Measurements from ENCODE around the gene TLE4.

Gene TLE4

GRCh38 chr9:79695531-79696175 lies 123.9 kb downstream of the TLE4 start:
- Histone ChIP-seq H3K27ac (ENCODE audit: low read depth, low read length) (no peak overlapping the region), H3K4me1 (ENCODE audit: control insufficient read depth, insufficient read depth, low read length) (no peaks in the 10 kb centered on the region), H3K4me3 (ENCODE audit: low read length) (no peak overlapping the region), H3K36me3 (ENCODE audit: control insufficient read depth, insufficient read depth, low read length) (no peaks in the 10 kb centered on the region), H3K27me3 (ENCODE audit: control insufficient read depth, insufficient read depth, low read length) (no peaks in the 10 kb centered on the region), H3K9ac (ENCODE audit: low read length) (no peak overlapping the region)

- no peak overlapping the region for H3K4me3 ChIP-seq (ENCODE audit: low read length)
- H3K27ac ChIP-seq (ENCODE audit: low read depth, low read length), result no peak overlapping the region
- no peaks in the 10 kb centered on the region for H3K36me3 ChIP-seq (ENCODE audit: control insufficient read depth, insufficient read depth, low read length)
- no peaks in the 10 kb centered on the region for H3K27me3 ChIP-seq (ENCODE audit: control insufficient read depth, insufficient read depth, low read length)
- H3K9ac ChIP-seq (ENCODE audit: low read length), result no peak overlapping the region
- H3K4me1 ChIP-seq (ENCODE audit: control insufficient read depth, insufficient read depth, low read length), result no peaks in the 10 kb centered on the region
Observed at GRCh38 chr9:79698967-79699366, 127.2 kb downstream of the TLE4 start.

- H3K27me3 ChIP-seq (ENCODE audit: control insufficient read depth, insufficient read depth, low read length), result no peaks in the 10 kb centered on the region
- no peak overlapping the region for H3K27ac ChIP-seq (ENCODE audit: low read depth, low read length)
- H3K4me3 ChIP-seq (ENCODE audit: low read length), result no peak overlapping the region
Observed at GRCh38 chr9:79699479-79699878, 127.7 kb downstream of the TLE4 start.

GRCh38 chr9:79700607-79701360 lies 129.0 kb downstream of the TLE4 start:
- no peak overlapping the region for H3K4me3 ChIP-seq (ENCODE audit: low read length)
- H3K36me3 ChIP-seq (ENCODE audit: control insufficient read depth, insufficient read depth, low read length), result no peaks in the 10 kb centered on the region
- H3K27me3 ChIP-seq (ENCODE audit: control insufficient read depth, insufficient read depth, low read length), result no peaks in the 10 kb centered on the region
- H3K27ac ChIP-seq (ENCODE audit: low read depth, low read length), result no peak overlapping the region
- H3K9ac ChIP-seq (ENCODE audit: low read length), result no peak overlapping the region
- no peaks in the 10 kb centered on the region for H3K4me1 ChIP-seq (ENCODE audit: control insufficient read depth, insufficient read depth, low read length)

More at GRCh38 chr9:79699479-79699878, 127.7 kb downstream of the TLE4 start:
- no peaks in the 10 kb centered on the region for H3K4me1 ChIP-seq (ENCODE audit: control insufficient read depth, insufficient read depth, low read length)
- H3K36me3 ChIP-seq (ENCODE audit: control insufficient read depth, insufficient read depth, low read length), result no peaks in the 10 kb centered on the region
- H3K9ac ChIP-seq (ENCODE audit: low read length), result no peak overlapping the region

- H3K4me1 ChIP-seq (ENCODE audit: control insufficient read depth, insufficient read depth, low read length), result no peaks in the 10 kb centered on the region
- no peak overlapping the region for H3K9ac ChIP-seq (ENCODE audit: low read length)
- no peaks in the 10 kb centered on the region for H3K36me3 ChIP-seq (ENCODE audit: control insufficient read depth, insufficient read depth, low read length)
- H3K27me3 ChIP-seq (ENCODE audit: control insufficient read depth, insufficient read depth, low read length), result no peaks in the 10 kb centered on the region
- H3K4me3 ChIP-seq (ENCODE audit: low read length), result no peak overlapping the region
- H3K27ac ChIP-seq (ENCODE audit: low read depth, low read length), result no peak overlapping the region
Observed at GRCh38 chr9:79701651-79702050, 129.9 kb downstream of the TLE4 start.

- peaks cover 6% of the 10 kb centered on the region for H3K36me3 ChIP-seq (ENCODE audit: control insufficient read depth, insufficient read depth, low read length)
- no peaks in the 10 kb centered on the region for H3K4me1 ChIP-seq (ENCODE audit: control insufficient read depth, insufficient read depth, low read length)
- H3K27ac ChIP-seq (ENCODE audit: low read depth, low read length), result no peak overlapping the region
- no peak overlapping the region for H3K4me3 ChIP-seq (ENCODE audit: low read length)
- no peaks in the 10 kb centered on the region for H3K27me3 ChIP-seq (ENCODE audit: control insufficient read depth, insufficient read depth, low read length)
- H3K9ac ChIP-seq (ENCODE audit: low read length), result no peak overlapping the region
Observed at GRCh38 chr9:79705704-79706103, 133.9 kb downstream of the TLE4 start.

GRCh38 chr9:79706512-79706911 lies 134.7 kb downstream of the TLE4 start:
- Histone ChIP-seq H3K4me1 (ENCODE audit: control insufficient read depth, insufficient read depth, low read length) (no peaks in the 10 kb centered on the region), H3K36me3 (ENCODE audit: control insufficient read depth, insufficient read depth, low read length) (peaks cover 6% of the 10 kb centered on the region), H3K4me3 (ENCODE audit: low read length) (no peak overlapping the region), H3K27ac (ENCODE audit: low read depth, low read length) (no peak overlapping the region), H3K27me3 (ENCODE audit: control insufficient read depth, insufficient read depth, low read length) (no peaks in the 10 kb centered on the region), H3K9ac (ENCODE audit: low read length) (no peak overlapping the region)

GRCh38 chr9:79707589-79707988 lies 135.8 kb downstream of the TLE4 start:
- no peak overlapping the region for H3K27ac ChIP-seq (ENCODE audit: low read depth, low read length)
- no peaks in the 10 kb centered on the region for H3K27me3 ChIP-seq (ENCODE audit: control insufficient read depth, insufficient read depth, low read length)
- no peak overlapping the region for H3K9ac ChIP-seq (ENCODE audit: low read length)
- no peak overlapping the region for H3K4me3 ChIP-seq (ENCODE audit: low read length)
- H3K4me1 ChIP-seq (ENCODE audit: control insufficient read depth, insufficient read depth, low read length), result no peaks in the 10 kb centered on the region
- peaks cover 6% of the 10 kb centered on the region for H3K36me3 ChIP-seq (ENCODE audit: control insufficient read depth, insufficient read depth, low read length)

- H3K27me3 ChIP-seq (ENCODE audit: control insufficient read depth, insufficient read depth, low read length), result no peaks in the 10 kb centered on the region
- H3K4me1 ChIP-seq (ENCODE audit: control insufficient read depth, insufficient read depth, low read length), result no peaks in the 10 kb centered on the region
- peaks cover 6% of the 10 kb centered on the region for H3K36me3 ChIP-seq (ENCODE audit: control insufficient read depth, insufficient read depth, low read length)
- no peak overlapping the region for H3K9ac ChIP-seq (ENCODE audit: low read length)
- H3K27ac ChIP-seq (ENCODE audit: low read depth, low read length), result no peak overlapping the region
- no peak overlapping the region for H3K4me3 ChIP-seq (ENCODE audit: low read length)
Observed at GRCh38 chr9:79708541-79708940, 136.8 kb downstream of the TLE4 start.

GRCh38 chr9:79709743-79710674 lies 138.2 kb downstream of the TLE4 start:
- no peak overlapping the region for H3K27ac ChIP-seq (ENCODE audit: low read depth, low read length)
- H3K4me1 ChIP-seq (ENCODE audit: control insufficient read depth, insufficient read depth, low read length), result no peaks in the 10 kb centered on the region
- H3K4me3 ChIP-seq (ENCODE audit: low read length), result no peak overlapping the region
- H3K9ac ChIP-seq (ENCODE audit: low read length), result no peak overlapping the region
- H3K36me3 ChIP-seq (ENCODE audit: control insufficient read depth, insufficient read depth, low read length), result peaks cover 6% of the 10 kb centered on the region
- H3K27me3 ChIP-seq (ENCODE audit: control insufficient read depth, insufficient read depth, low read length), result no peaks in the 10 kb centered on the region

- H3K36me3 ChIP-seq (ENCODE audit: control insufficient read depth, insufficient read depth, low read length), result peaks cover 8% of the 10 kb centered on the region
- H3K27me3 ChIP-seq (ENCODE audit: control insufficient read depth, insufficient read depth, low read length), result no peaks in the 10 kb centered on the region
- no peak overlapping the region for H3K4me3 ChIP-seq (ENCODE audit: low read length)
Observed at GRCh38 chr9:79711874-79712273, 140.1 kb downstream of the TLE4 start.

GRCh38 chr9:79719021-79719420 lies 147.3 kb downstream of the TLE4 start:
- H3K36me3 ChIP-seq (ENCODE audit: control insufficient read depth, insufficient read depth, low read length), result peaks cover 2% of the 10 kb centered on the region
- H3K27me3 ChIP-seq (ENCODE audit: control insufficient read depth, insufficient read depth, low read length), result no peaks in the 10 kb centered on the region
- H3K27ac ChIP-seq (ENCODE audit: low read depth, low read length), result no peak overlapping the region
- no peak overlapping the region for H3K9ac ChIP-seq (ENCODE audit: low read length)
- no peak overlapping the region for H3K4me3 ChIP-seq (ENCODE audit: low read length)
- H3K4me1 ChIP-seq (ENCODE audit: control insufficient read depth, insufficient read depth, low read length), result no peaks in the 10 kb centered on the region

More at GRCh38 chr9:79711874-79712273, 140.1 kb downstream of the TLE4 start:
- H3K9ac ChIP-seq (ENCODE audit: low read length), result no peak overlapping the region
- H3K27ac ChIP-seq (ENCODE audit: low read depth, low read length), result no peak overlapping the region
- H3K4me1 ChIP-seq (ENCODE audit: control insufficient read depth, insufficient read depth, low read length), result no peaks in the 10 kb centered on the region
